ENCODE measurements around the gene L3MBTL2.

GRCh38 chr22:41178425-41178975, 26.6 kb upstream of the L3MBTL2 start:
- no peak for TF ChIP-seq CTCF (IDR thresholded peaks at IDR 0.05)
- TF ChIP-seq POLR2A (IDR thresholded peaks at IDR 0.05): no peak
- TF ChIP-seq EP300 (IDR thresholded peaks at IDR 0.05; ENCODE audit: low read depth): no peak
- TF ChIP-seq POLR2AphosphoS5 (IDR thresholded peaks at IDR 0.05): no peak

Data from transverse colon (tissue), 4 donors.